IgD-negative memory B cell (primary cell): ENCODE measurements around the gene FOLR2. TPM values are rescaled to one million over a fixed set of nuclear protein-coding genes. Genes with fewer than 3 reads are reported as not detected.
A peak's percentile ranks its signal among the peaks of the same experiment; 100 is the strongest.
"Not testable (repeated sequence)": the region's sequence is repeated elsewhere in the genome, so short reads cannot be mapped to it uniquely, and the experiment has no call there.

Source experiments
- H3K27ac Mint-ChIP-seq, 3 donors: one replicate each; pipeline ENCODE4 v1.8.0; 2020 to 2022; ENCODE audit warnings: mild to moderate bottlenecking in 3 of 3, mixed read lengths in 3 of 3, moderate library complexity in 1 of 3
- H3K27me3 Mint-ChIP-seq: one replicate; pipeline ENCODE4 v1.8.0; 2021; ENCODE audit warnings: mixed read lengths
- H3K36me3 Mint-ChIP-seq: one replicate; pipeline ENCODE4 v1.8.0; 2020; ENCODE audit warnings: mild to moderate bottlenecking, mixed read lengths
- H3K4me1 Mint-ChIP-seq, 3 donors: one replicate each; pipeline ENCODE4 v1.8.0; 2020 to 2022; ENCODE audit warnings: mixed read lengths in 3 of 3, mild to moderate bottlenecking in 1 of 3
- H3K4me3 Mint-ChIP-seq, 4 donors: one replicate each; pipeline ENCODE4 v1.8.0; 2020 to 2022; ENCODE audit warnings: mild to moderate bottlenecking in 4 of 4, mixed read lengths in 4 of 4, moderate library complexity in 3 of 4
- H3K9me3 Mint-ChIP-seq, 3 donors: one replicate each; pipeline ENCODE4 v1.8.0; 2020 to 2021; ENCODE audit warnings: mixed read lengths in 3 of 3, mild to moderate bottlenecking in 1 of 3
- polyA plus RNA-seq: library from polyadenylated mRNA; unstranded; fragments of 300-500 nt; fragmentation: Illumina TruSeq; gene quantifications from one replicate; pipeline ENCODE4 v1.2.3, GENCODE V29; 2021

FOLR2 gene
- 16.1 TPM for polyA plus RNA-seq

DNA sequence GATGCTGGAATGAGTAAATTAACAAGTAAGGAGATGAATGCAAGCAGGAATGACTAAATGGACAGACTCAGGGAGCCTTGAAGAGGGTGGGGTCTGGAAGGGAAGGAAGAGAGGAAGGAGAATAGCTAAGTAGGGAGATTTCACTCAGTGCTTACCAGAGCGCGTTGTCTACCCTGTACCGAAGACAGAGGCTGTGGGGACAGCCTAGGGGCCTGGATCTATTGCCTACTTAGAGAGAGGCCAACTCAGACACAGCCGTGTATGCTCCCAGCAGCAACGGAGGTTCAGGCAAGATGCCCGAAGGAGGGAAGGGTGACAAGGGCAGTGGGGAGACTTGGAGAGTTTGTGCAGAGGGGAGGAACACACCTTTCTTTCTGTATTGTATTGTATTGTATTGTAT is at the start of gene FOLR2:
TSS of gene FOLR2 (plus strand) at position 157 of the 400 bp plus-strand sequence. CDS start 1,791 bp downstream, outside the sequence.
- Mint-ChIP-seq H3K27ac (peak within 1 kb of the TSS in 1 of 3 donors; percentile 85), H3K27me3 (peaks cover 3% of the 10 kb centered on the region), H3K4me1 (peaks cover 12 to 26% (median 20%) of the 10 kb centered on the region in 3 donors), H3K9me3 (peaks cover 0 to 3% (median 3%) of the 10 kb centered on the region in 3 donors), H3K4me3 (peak within 1 kb of the TSS in 1 of 4 donors; percentile 5), H3K36me3 (no peaks in the 10 kb centered on the region)

DNA sequence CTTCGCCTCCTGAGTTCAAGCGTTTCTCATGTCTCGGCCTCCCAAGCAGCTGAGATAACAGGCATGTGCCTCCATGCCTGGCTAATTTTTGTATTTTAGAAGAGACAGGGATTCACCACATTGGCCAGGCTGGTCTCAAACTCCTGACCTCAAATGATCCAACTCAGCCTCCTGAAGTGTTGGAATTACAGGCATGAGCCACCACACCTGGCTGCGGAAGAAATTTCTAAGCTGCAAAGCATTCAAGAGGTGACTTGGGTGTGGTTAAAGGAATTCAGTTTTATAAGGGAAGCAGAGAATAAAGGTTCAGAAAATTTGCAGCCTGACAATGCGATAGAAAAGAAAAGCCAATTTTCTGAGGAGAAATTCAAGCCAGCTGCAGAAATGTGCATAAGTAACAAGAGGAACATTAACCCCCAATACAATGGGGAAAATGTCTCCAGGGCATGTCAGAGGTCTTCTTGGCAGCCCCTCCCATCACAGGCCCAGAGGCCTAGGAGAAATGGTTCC is 47.5 kb upstream of the FOLR2 start:
- peak overlapping the region in 1 of 3 donors; percentile 14 for H3K27ac Mint-ChIP-seq
- not testable (repeated sequence) for H3K27me3 Mint-ChIP-seq, H3K9me3 Mint-ChIP-seq, H3K4me3 Mint-ChIP-seq, H3K36me3 Mint-ChIP-seq, H3K4me1 Mint-ChIP-seq

DNA sequence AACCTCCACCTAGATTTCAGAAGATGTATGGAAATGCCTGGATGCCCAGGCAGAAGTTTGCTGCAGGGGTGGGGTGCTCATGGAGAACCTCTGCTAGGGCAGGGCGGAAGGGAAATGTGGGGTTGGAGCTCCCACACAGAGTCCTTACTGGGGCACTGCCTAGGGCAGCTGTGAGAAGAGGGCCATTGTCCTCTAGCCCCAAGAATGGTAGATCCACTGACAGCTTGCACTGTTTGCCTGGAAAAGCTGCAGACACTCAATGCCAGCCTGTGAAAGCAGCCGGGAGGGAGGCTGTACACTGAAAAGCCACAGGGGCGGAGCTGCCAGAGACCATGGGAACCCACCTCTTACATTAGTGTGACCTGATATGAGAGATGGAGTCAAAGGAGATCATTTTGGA is 46.8 kb upstream of the FOLR2 start:
- not testable (repeated sequence) for H3K9me3 Mint-ChIP-seq, H3K4me3 Mint-ChIP-seq, H3K4me1 Mint-ChIP-seq, H3K27me3 Mint-ChIP-seq, H3K36me3 Mint-ChIP-seq
- peak overlapping the region in 1 of 3 donors; percentile 14 for H3K27ac Mint-ChIP-seq

- H3K9me3 Mint-ChIP-seq, H3K4me1 Mint-ChIP-seq, H3K27ac Mint-ChIP-seq, H3K27me3 Mint-ChIP-seq, H3K36me3 Mint-ChIP-seq, H3K4me3 Mint-ChIP-seq: not testable (repeated sequence)
These were observed 44.6 kb upstream of the FOLR2 start for GRCh38 chr11:72172043-72172442.

- no peak overlapping the region for H3K4me3 Mint-ChIP-seq
These were observed 43.3 kb upstream of the FOLR2 start for GRCh38 chr11:72173291-72173690.

GRCh38 chr11:72174302-72175070 is 42.1 kb upstream of the FOLR2 start:
- Mint-ChIP-seq H3K36me3 (no peaks in the 10 kb centered on the region), H3K9me3 (peaks cover 0 to 5% (median 0%) of the 10 kb centered on the region in 3 donors), H3K27ac (no peak overlapping the region), H3K4me3 (no peak overlapping the region), H3K4me1 (peaks cover 0 to 1% (median 0%) of the 10 kb centered on the region in 3 donors), H3K27me3 (peaks cover 4% of the 10 kb centered on the region)

More at GRCh38 chr11:72173291-72173690, 43.3 kb upstream of the FOLR2 start:
- H3K27me3 Mint-ChIP-seq, result peaks cover 4% of the 10 kb centered on the region
- H3K9me3 Mint-ChIP-seq, result peaks cover 0 to 5% (median 0%) of the 10 kb centered on the region in 3 donors
- no peak overlapping the region for H3K27ac Mint-ChIP-seq
- no peaks in the 10 kb centered on the region for H3K36me3 Mint-ChIP-seq
- peaks cover 0 to 1% (median 0%) of the 10 kb centered on the region in 3 donors for H3K4me1 Mint-ChIP-seq

DNA sequence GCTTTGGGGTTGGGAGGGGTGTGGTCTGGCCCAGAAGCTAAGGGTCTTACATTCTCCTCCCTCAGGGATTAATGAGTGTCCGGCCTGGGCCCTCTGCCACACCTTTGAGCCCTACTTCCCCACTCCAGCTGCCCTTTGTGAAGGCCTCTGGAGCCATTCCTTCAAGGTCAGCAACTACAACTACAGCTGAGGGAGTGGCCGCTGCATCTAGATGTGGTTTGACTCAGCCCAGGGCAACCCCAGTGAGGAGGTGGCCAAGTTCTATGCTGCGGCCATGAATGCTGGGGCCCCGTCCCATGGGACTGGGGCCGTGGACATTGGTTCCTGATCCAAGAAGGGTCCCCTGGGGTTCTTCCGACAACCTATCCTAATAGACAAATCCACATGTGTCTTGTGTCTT is 38.9 kb upstream of the FOLR2 start:
- Mint-ChIP-seq H3K27me3 (peaks cover 4% of the 10 kb centered on the region), H3K36me3 (no peaks in the 10 kb centered on the region), H3K4me1 (peaks cover 0 to 2% (median 1%) of the 10 kb centered on the region in 3 donors), H3K4me3 (no peak overlapping the region), H3K27ac (no peak overlapping the region), H3K9me3 (no peaks in the 10 kb centered on the region)

GRCh38 chr11:72179049-72179803 is 37.4 kb upstream of the FOLR2 start:
- Mint-ChIP-seq H3K4me3 (no peak overlapping the region), H3K4me1 (peaks cover 4 to 6% (median 5%) of the 10 kb centered on the region in 3 donors), H3K9me3 (no peaks in the 10 kb centered on the region), H3K27me3 (peaks cover 9% of the 10 kb centered on the region), H3K36me3 (no peaks in the 10 kb centered on the region), H3K27ac (no peak overlapping the region)

- Mint-ChIP-seq H3K9me3 (no peaks in the 10 kb centered on the region), H3K27ac (peak overlapping the region in 1 of 3 donors; percentile 85), H3K4me1 (peaks cover 4 to 6% (median 5%) of the 10 kb centered on the region in 3 donors), H3K27me3 (peaks cover 9% of the 10 kb centered on the region), H3K36me3 (no peaks in the 10 kb centered on the region), H3K4me3 (no peak overlapping the region)
These were observed 36.7 kb upstream of the FOLR2 start for GRCh38 chr11:72179804-72180396.

- H3K27me3 Mint-ChIP-seq, H3K36me3 Mint-ChIP-seq, H3K9me3 Mint-ChIP-seq, H3K4me3 Mint-ChIP-seq, H3K4me1 Mint-ChIP-seq, H3K27ac Mint-ChIP-seq: not testable (repeated sequence)
These were observed 35.6 kb upstream of the FOLR2 start for GRCh38 chr11:72180892-72181552.

GRCh38 chr11:72181553-72181958 is 35.0 kb upstream of the FOLR2 start:
- H3K9me3 Mint-ChIP-seq, H3K4me1 Mint-ChIP-seq, H3K27ac Mint-ChIP-seq, H3K36me3 Mint-ChIP-seq, H3K4me3 Mint-ChIP-seq, H3K27me3 Mint-ChIP-seq: not testable (repeated sequence)

DNA sequence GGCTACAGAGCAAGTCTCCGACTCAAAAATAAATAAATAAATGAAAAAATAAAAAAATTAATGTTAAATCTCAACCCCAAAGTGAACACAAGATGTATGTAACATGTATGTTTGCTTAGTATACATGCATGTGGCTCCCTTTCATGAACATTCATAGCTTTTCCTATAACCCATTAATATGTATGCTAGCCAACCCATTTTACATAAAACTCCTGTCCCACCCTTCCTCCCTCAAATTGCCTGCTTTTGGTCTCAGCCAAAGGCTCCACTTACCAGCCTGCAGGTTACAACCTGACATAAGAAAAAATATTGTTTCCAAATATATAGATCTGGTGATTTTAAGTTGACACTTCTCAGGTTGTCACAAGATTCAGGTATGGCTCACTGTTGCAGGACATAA is 28.3 kb upstream of the FOLR2 start:
- peaks cover 5% of the 10 kb centered on the region for H3K27me3 Mint-ChIP-seq
- H3K4me3 Mint-ChIP-seq, result no peak overlapping the region
- no peaks in the 10 kb centered on the region for H3K9me3 Mint-ChIP-seq
- no peak overlapping the region for H3K27ac Mint-ChIP-seq
- peaks cover 2 to 5% (median 3%) of the 10 kb centered on the region in 3 donors for H3K4me1 Mint-ChIP-seq
- no peaks in the 10 kb centered on the region for H3K36me3 Mint-ChIP-seq

- Mint-ChIP-seq H3K9me3 (no peaks in the 10 kb centered on the region), H3K4me3 (no peak overlapping the region), H3K27ac (no peak overlapping the region), H3K27me3 (no peaks in the 10 kb centered on the region), H3K36me3 (no peaks in the 10 kb centered on the region), H3K4me1 (no peaks in the 10 kb centered on the region)
These were observed 26.9 kb upstream of the FOLR2 start for GRCh38 chr11:72189455-72190250.

GRCh38 chr11:72190631-72191071 is 25.9 kb upstream of the FOLR2 start:
- Mint-ChIP-seq H3K27ac (no peak overlapping the region), H3K9me3 (no peaks in the 10 kb centered on the region), H3K4me3 (no peak overlapping the region), H3K4me1 (no peaks in the 10 kb centered on the region), H3K36me3 (no peaks in the 10 kb centered on the region), H3K27me3 (peaks cover 7% of the 10 kb centered on the region)
